ENCODE results near the gene TBCK. TPM values are rescaled to one million over a fixed set of nuclear protein-coding genes. Genes with fewer than 3 reads are reported as not detected.

The TBCK gene
- total and polyA plus RNA-seq, 2 of the 8 experiments (the other 6 are each of a cell fraction or from before 2014, with no cell fraction given): 10.2 to 18.7 TPM

DNA sequence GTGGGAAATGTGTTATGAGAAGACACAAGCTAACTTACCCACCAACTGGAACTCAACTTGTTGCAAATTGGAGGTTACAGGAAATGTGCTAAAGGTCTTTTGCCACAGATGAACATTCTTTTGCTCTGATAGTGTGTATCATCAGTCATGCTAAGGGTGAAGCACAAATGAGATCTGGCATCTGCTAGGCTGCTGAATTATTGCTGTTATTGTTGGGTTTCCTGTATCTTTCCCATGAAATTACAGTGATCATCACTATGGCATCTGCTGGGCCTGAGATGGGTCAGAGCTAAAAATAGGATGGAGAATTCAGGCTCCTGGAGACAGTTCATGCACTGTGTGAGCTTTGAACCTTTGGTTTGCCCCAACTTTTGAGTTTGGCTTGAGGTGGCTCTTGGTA lies 296.2 kb downstream of the TBCK start:
- no peak overlapping the region for H4K5ac ChIP-seq (ENCODE audit: insufficient read length, low read depth, low read length)
- no peaks in the 10 kb centered on the region for H3K9me3 ChIP-seq (ENCODE audit: insufficient read depth in 2 of 2, low read depth in 1 of 2, low read length in 1 of 2)
- H3K79me1 ChIP-seq (ENCODE audit: low read depth, low read length): no peaks in the 10 kb centered on the region
- no peak overlapping the region for H4K91ac ChIP-seq (replicated peaks; ENCODE audit: insufficient read length, low read length)
- DNase-seq (ENCODE audit: low read depth in 1 of 2, low spot score in 2 of 2) (no peak), FAIRE-seq (no peak)
- H2BK20ac ChIP-seq (ENCODE audit: low read length): no peak overlapping the region
- no peak overlapping the region for H3K27ac ChIP-seq (ENCODE audit: low read depth, low read length)
- no peak overlapping the region for H3K9ac ChIP-seq (replicated peaks in 1 of 4; ENCODE audit: extremely low read depth in 1 of 4, low read depth in 3 of 4, low read length in 3 of 4)
- no peak overlapping the region for H3K23ac ChIP-seq (ENCODE audit: insufficient read length)
- ChIA-PET CTCF (ENCODE audit: partially characterized antibody) (no interaction called here), POLR2A (ENCODE audit: partially characterized antibody) (no interaction called here)
- no peak overlapping the region for H2BK15ac ChIP-seq (ENCODE audit: low read length)
- H2BK120ac ChIP-seq (replicated peaks; ENCODE audit: low read depth, low read length): no peak overlapping the region
- H4K20me1 ChIP-seq (replicated peaks in 1 of 2; ENCODE audit: control insufficient read depth in 1 of 2, insufficient read depth in 2 of 2, low read length in 2 of 2): no peaks in the 10 kb centered on the region
- H3K4me3 ChIP-seq (ENCODE audit: extremely low read depth in 1 of 4, insufficient read depth in 2 of 4, low read depth in 3 of 4, low read length in 4 of 4): no peak overlapping the region
- H3K56ac ChIP-seq (replicated peaks; ENCODE audit: insufficient read length, low read depth, low read length): no peak overlapping the region
- H2AFZ ChIP-seq (ENCODE audit: low read length): no peak overlapping the region
- H4K8ac ChIP-seq (ENCODE audit: extremely low read depth, insufficient read depth, low read length): no peak overlapping the region
- H2AK5ac ChIP-seq (ENCODE audit: low read depth, low read length): no peak overlapping the region
- TF ChIP-seq, protein P1, sequence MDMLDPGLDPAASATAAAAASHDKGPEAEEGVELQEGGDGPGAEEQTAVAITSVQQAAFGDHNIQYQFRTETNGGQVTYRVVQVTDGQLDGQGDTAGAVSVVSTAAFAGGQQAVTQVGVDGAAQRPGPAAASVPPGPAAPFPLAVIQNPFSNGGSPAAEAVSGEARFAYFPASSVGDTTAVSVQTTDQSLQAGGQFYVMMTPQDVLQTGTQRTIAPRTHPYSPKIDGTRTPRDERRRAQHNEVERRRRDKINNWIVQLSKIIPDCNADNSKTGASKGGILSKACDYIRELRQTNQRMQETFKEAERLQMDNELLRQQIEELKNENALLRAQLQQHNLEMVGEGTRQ (IDR thresholded peaks at IDR 0.05; ENCODE audit: low read length): no peak
- TF ChIP-seq CEBPB (IDR thresholded peaks at IDR 0.05; ENCODE audit: low read depth, low read length): no peak
- no peak for TF ChIP-seq RAD21 (IDR thresholded peaks at IDR 0.05 in 1 of 2, conservative IDR thresholded peaks at IDR 0.05 in 1 of 2; ENCODE audit: low read depth in 2 of 2, low read length in 2 of 2)
- TF ChIP-seq, protein P2, sequence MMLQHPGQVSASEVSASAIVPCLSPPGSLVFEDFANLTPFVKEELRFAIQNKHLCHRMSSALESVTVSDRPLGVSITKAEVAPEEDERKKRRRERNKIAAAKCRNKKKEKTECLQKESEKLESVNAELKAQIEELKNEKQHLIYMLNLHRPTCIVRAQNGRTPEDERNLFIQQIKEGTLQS (IDR thresholded peaks at IDR 0.05; ENCODE audit: insufficient read depth, low read depth, low read length): no peak
- TF ChIP-seq SRF (IDR thresholded peaks at IDR 0.05; ENCODE audit: low read depth, low read length): no peak
- no peak for TF ChIP-seq TAF1 (IDR thresholded peaks at IDR 0.05; ENCODE audit: low read depth, low read length)
- TF ChIP-seq, protein P3, sequence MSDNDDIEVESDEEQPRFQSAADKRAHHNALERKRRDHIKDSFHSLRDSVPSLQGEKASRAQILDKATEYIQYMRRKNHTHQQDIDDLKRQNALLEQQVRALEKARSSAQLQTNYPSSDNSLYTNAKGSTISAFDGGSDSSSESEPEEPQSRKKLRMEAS (IDR thresholded peaks at IDR 0.05): no peak
- TF ChIP-seq TEAD4 (IDR thresholded peaks at IDR 0.05; ENCODE audit: low read depth, low read length): no peak
- no peak for TF ChIP-seq RBBP5 (IDR thresholded peaks at IDR 0.05; ENCODE audit: borderline replicate concordance, low read depth, low read length)
- TF ChIP-seq ASH2L (IDR thresholded peaks at IDR 0.05; ENCODE audit: low read length): no peak
- TF ChIP-seq, protein P4, sequence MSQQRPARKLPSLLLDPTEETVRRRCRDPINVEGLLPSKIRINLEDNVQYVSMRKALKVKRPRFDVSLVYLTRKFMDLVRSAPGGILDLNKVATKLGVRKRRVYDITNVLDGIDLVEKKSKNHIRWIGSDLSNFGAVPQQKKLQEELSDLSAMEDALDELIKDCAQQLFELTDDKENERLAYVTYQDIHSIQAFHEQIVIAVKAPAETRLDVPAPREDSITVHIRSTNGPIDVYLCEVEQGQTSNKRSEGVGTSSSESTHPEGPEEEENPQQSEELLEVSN (IDR thresholded peaks at IDR 0.05): no peak
- no peak for TF ChIP-seq TCF12 (IDR thresholded peaks at IDR 0.05; ENCODE audit: low read depth, low read length)
- H3K14ac ChIP-seq (ENCODE audit: insufficient read length): no peak overlapping the region
- H3K4me1 ChIP-seq (replicated peaks in 1 of 4; ENCODE audit: control insufficient read depth in 3 of 4, insufficient read depth in 4 of 4, low read length in 3 of 4): no peaks in the 10 kb centered on the region
- H3K18ac ChIP-seq (ENCODE audit: extremely low read depth, low read length): no peak overlapping the region
- H2BK12ac ChIP-seq (ENCODE audit: low read depth, low read length): no peak overlapping the region
- H3K27me3 ChIP-seq (replicated peaks in 1 of 4; ENCODE audit: control insufficient read depth in 3 of 4, extremely low read depth in 1 of 4, insufficient read depth in 3 of 4, low read length in 3 of 4): no peaks in the 10 kb centered on the region
- no peak overlapping the region for H3K4me2 ChIP-seq (ENCODE audit: insufficient read depth in 1 of 2, low read depth in 2 of 2, low read length in 2 of 2)
- no peaks in the 10 kb centered on the region for H3K23me2 ChIP-seq (ENCODE audit: low read depth, low read length)
- H2BK5ac ChIP-seq (ENCODE audit: low read depth, low read length): no peak overlapping the region
- H3K79me2 ChIP-seq (ENCODE audit: control insufficient read depth in 1 of 2, insufficient read depth in 2 of 2, low read length in 2 of 2): no peaks in the 10 kb centered on the region
- H3K36me3 ChIP-seq (ENCODE audit: control insufficient read depth in 2 of 4, insufficient read depth in 4 of 4, low read length in 3 of 4): no peaks in the 10 kb centered on the region
- H3K4ac ChIP-seq (replicated peaks; ENCODE audit: insufficient read length, low read depth, low read length): no peak overlapping the region
